KMS-11 (cell line): ENCODE results near the gene CA5B.
"Not testable (repeated sequence)": the region's sequence is repeated elsewhere in the genome, so short reads cannot be mapped to it uniquely, and the experiment has no call there.

Experiments
- H2AFZ ChIP-seq: fragments of 200-600 bp; sonication (generic); 2 replicates; pipeline ENCODE4 v1.6.1; 2016; ENCODE audit warnings: antibody characterized with exemption, mixed run types, low read depth
- H3K27ac ChIP-seq: fragments of 200-600 bp; sonication (generic); 2 replicates; pipeline ENCODE4 v1.6.1; 2016; ENCODE audit warnings: mild to moderate bottlenecking, mixed run types
- H3K27me3 ChIP-seq: fragments of 200-600 bp; sonication (generic); 2 replicates; pipeline ENCODE4 v1.6.1; 2017; ENCODE audit warnings: mild to moderate bottlenecking, low read depth, mixed run types, moderate library complexity; ENCODE audit not compliant: insufficient read depth
- H3K36me3 ChIP-seq: fragments of 200-600 bp; sonication (generic); 2 replicates; pipeline ENCODE4 v1.6.1; 2017; ENCODE audit warnings: mild to moderate bottlenecking, mixed run types; ENCODE audit not compliant: insufficient read depth
- H3K4me1 ChIP-seq: fragments of 200-600 bp; sonication (generic); 2 replicates; pipeline ENCODE4 v1.6.1; 2016; ENCODE audit warnings: mild to moderate bottlenecking, low read depth, mixed run types; ENCODE audit not compliant: poor library complexity, severe bottlenecking
- H3K4me2 ChIP-seq: fragments of 200-600 bp; sonication (generic); 2 replicates; pipeline ENCODE4 v1.7.0; 2016; ENCODE audit warnings: mild to moderate bottlenecking, mixed run types
- H3K4me3 ChIP-seq: fragments of 200-600 bp; sonication (generic); IDR thresholded peaks from 2 replicates; pipeline ENCODE4 v1.6.1; 2017; ENCODE audit warnings: low read depth, low read length, mixed read lengths; ENCODE audit not compliant: insufficient read depth
- H3K79me2 ChIP-seq: fragments of 200-600 bp; sonication (generic); 2 replicates; pipeline ENCODE4 v1.6.1; 2016; ENCODE audit warnings: low read depth, mixed run types; ENCODE audit not compliant: insufficient read depth
- H3K9ac ChIP-seq: fragments of 200-600 bp; sonication (generic); 2 replicates; pipeline ENCODE4 v1.6.1; 2016; ENCODE audit warnings: mild to moderate bottlenecking, mixed run types
- H4K20me1 ChIP-seq: fragments of 200-600 bp; sonication (generic); 2 replicates; pipeline ENCODE4 v1.6.1; 2016; ENCODE audit warnings: mild to moderate bottlenecking, mixed run types; ENCODE audit not compliant: insufficient read depth
- TF ChIP-seq, protein P1 (sequence below): fragments of 200-600 bp; sonication (generic); conservative IDR thresholded peaks from 2 replicates; pipeline ENCODE4 v1.6.1; 2017; ENCODE audit warnings: low read depth, mild to moderate bottlenecking, antibody characterized with exemption, low read length, moderate library complexity, mixed read lengths

CA5B gene

DNA sequence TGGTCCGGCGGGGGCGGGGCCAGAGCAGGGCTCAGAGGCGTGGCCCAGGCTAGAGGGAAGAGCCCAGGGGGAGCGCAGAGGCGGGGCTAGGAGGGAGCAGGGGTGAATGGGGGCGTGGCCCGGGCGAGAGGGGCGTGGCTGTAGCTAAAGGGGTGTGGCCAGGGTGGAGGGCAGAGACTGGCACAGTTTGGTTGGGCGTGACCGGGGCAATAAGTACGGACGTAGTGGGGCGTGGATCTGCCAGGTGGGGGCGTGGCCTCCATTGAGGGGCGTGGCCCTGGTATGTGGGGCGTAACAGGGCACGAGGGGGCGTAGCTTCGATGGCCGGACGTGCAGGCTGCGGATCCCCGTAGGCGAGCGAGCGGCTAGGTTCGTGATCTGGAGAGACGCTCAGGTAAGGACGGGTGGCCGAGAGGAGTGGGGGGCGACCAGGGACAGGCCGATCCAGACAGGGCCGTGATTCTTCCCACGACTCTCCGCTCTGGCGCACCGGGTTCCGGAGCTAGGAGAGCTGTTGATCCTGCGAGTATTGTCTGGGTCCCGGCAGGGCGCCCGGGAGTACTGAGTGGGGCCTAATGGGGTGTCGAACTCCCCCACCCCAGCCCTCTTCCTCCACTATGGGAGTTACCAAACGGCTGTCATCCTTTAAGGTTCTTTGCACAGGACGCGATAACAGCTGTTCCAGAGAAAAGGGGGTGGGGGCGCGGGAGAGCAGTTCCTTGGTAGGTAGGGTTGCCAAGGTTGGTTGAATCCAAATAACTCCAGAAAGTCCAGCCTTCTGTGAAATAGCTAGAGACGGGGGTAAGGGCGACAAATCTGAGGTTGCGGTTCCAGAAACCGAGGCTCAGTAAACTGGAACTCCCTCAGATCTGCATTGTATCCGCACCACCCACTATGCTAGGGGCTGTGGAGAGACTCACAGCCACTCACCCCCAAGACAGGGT lies at the start of gene CA5B:
Gene CA5B (plus strand): TSS at position 312 of the 944 bp plus-strand sequence. CDS start 11,754 bp downstream, outside the sequence.
- Histone ChIP-seq H3K4me2 (peak within 1 kb of the TSS; percentile 54), H3K9ac (no peak within 1 kb of the TSS), H3K4me1 (peaks cover 7% of the 10 kb centered on the region), H4K20me1 (no peaks in the 10 kb centered on the region), H3K4me3 (no peak within 1 kb of the TSS), H2AFZ (no peak within 1 kb of the TSS), H3K27me3 (no peaks in the 10 kb centered on the region), H3K27ac (no peak within 1 kb of the TSS), H3K79me2 (no peaks in the 10 kb centered on the region), H3K36me3 (no peaks in the 10 kb centered on the region)
- TF ChIP-seq, protein P1, sequence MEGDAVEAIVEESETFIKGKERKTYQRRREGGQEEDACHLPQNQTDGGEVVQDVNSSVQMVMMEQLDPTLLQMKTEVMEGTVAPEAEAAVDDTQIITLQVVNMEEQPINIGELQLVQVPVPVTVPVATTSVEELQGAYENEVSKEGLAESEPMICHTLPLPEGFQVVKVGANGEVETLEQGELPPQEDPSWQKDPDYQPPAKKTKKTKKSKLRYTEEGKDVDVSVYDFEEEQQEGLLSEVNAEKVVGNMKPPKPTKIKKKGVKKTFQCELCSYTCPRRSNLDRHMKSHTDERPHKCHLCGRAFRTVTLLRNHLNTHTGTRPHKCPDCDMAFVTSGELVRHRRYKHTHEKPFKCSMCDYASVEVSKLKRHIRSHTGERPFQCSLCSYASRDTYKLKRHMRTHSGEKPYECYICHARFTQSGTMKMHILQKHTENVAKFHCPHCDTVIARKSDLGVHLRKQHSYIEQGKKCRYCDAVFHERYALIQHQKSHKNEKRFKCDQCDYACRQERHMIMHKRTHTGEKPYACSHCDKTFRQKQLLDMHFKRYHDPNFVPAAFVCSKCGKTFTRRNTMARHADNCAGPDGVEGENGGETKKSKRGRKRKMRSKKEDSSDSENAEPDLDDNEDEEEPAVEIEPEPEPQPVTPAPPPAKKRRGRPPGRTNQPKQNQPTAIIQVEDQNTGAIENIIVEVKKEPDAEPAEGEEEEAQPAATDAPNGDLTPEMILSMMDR = no peak

GRCh38 chrX:15694941-15695451 lies 43.1 kb upstream of the CA5B start:
- no peaks in the 10 kb centered on the region for H3K27me3 ChIP-seq
- H3K36me3 ChIP-seq = no peaks in the 10 kb centered on the region
- H3K27ac ChIP-seq = no peak overlapping the region
- no peaks in the 10 kb centered on the region for H4K20me1 ChIP-seq
- no peak overlapping the region for H3K4me2 ChIP-seq
- TF ChIP-seq, protein P1 = no peak
- no peak overlapping the region for H3K9ac ChIP-seq
- H3K79me2 ChIP-seq = no peaks in the 10 kb centered on the region
- H2AFZ ChIP-seq = no peak overlapping the region
- H3K4me1 ChIP-seq = no peaks in the 10 kb centered on the region
- H3K4me3 ChIP-seq = no peak overlapping the region

DNA sequence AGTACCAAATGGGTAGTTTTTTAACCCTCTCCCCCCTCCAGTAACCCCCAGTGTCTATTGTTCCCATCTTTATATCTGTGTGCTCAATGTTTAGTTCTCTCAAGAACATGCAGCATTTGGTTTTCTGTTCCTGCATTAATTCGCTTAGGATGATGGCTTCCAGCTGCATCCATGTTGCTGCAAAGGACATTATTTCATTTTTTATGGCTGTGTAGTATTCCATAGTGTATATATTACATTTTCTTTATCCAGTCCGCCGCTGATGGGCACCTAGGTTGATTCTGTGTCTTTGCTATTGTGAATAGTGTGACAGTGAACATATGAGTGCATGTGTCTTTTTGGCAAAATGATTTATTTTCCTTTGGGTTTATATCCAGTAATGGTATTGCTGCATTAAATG lies 41.6 kb upstream of the CA5B start:
- no peaks in the 10 kb centered on the region for H3K27me3 ChIP-seq
- H3K9ac ChIP-seq = no peak overlapping the region
- H4K20me1 ChIP-seq = no peaks in the 10 kb centered on the region
- no peak overlapping the region for H3K4me3 ChIP-seq
- H3K79me2 ChIP-seq = no peaks in the 10 kb centered on the region
- H3K27ac ChIP-seq = no peak overlapping the region
- H3K4me2 ChIP-seq = no peak overlapping the region
- TF ChIP-seq, protein P1 = no peak
- no peaks in the 10 kb centered on the region for H3K36me3 ChIP-seq
- no peaks in the 10 kb centered on the region for H3K4me1 ChIP-seq
- no peak overlapping the region for H2AFZ ChIP-seq

DNA sequence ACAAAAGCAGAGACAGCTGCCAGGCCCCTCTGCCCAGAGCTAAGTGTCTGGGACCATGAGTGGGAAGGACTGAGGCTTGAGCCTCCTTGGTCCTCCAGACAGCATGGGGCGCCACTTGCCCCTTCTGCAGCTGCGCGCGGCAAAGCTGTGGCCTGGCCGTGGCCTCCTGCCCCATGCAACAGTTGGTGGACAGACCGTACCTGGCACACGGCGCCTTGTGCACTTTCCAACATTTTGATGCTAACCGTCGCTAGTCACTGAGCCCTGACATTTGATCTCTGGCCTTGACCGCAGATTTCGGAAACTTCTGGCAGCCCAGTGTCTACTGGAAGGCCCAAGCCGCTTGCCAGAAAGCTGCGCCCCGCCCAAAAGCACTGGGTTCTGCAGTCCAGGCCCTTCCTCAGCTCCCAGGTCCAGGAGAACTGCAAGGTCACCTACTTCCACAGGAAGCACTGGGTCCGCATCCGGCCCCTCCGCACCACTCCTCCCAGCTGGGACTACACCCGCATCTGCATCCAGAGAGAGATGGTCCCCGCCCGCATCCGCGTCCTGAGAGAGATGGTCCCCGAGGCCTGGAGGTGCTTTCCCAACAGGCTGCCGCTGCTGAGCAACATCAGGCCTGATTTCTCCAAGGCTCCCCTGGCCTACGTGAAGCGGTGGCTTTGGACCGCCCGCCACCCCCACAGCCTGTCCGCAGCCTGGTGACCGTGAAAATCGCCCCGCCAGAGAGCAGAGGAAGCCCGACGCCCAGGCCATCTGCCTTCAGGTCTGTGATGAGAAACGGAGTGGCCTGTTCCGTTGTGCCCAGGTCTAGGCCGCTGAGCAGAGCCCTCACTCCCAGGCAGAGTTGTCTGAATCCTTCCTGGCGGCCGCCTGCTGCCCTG lies 35.3 kb upstream of the CA5B start:
- no peaks in the 10 kb centered on the region for H3K79me2 ChIP-seq
- no peaks in the 10 kb centered on the region for H3K4me1 ChIP-seq
- no peak overlapping the region for H3K9ac ChIP-seq
- H3K27ac ChIP-seq = no peak overlapping the region
- no peaks in the 10 kb centered on the region for H4K20me1 ChIP-seq
- H3K4me2 ChIP-seq = no peak overlapping the region
- no peaks in the 10 kb centered on the region for H3K36me3 ChIP-seq
- no peak overlapping the region for H3K4me3 ChIP-seq
- no peak overlapping the region for H2AFZ ChIP-seq
- no peaks in the 10 kb centered on the region for H3K27me3 ChIP-seq
- TF ChIP-seq, protein P1 = no peak

GRCh38 chrX:15703809-15704208 lies 34.3 kb upstream of the CA5B start:
- not testable (repeated sequence) for H3K4me2 ChIP-seq, H3K27me3 ChIP-seq, H3K79me2 ChIP-seq, H3K27ac ChIP-seq, H4K20me1 ChIP-seq, H3K4me1 ChIP-seq, H3K4me3 ChIP-seq, H3K36me3 ChIP-seq, H3K9ac ChIP-seq, H2AFZ ChIP-seq

DNA sequence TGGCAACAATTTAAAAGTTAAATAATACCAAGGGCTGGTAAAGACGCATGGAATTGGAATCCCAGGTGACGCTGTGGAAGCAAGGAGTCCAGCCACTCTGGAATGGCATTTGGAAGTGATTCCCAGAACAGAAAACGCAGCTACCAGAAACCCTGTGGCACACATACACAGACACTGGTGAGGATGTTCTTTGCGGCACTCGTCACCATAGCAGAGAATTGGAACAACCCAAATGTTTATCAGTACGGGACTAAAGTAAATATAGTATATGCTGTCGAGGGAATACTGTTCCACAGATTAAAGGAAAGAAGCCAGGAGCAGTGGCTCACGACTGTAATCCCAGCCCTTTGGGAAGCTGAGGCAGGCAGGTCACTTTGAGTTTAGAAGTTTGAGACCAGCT lies 33.8 kb upstream of the CA5B start:
- not testable (repeated sequence) for H3K79me2 ChIP-seq, H3K4me2 ChIP-seq, H4K20me1 ChIP-seq, H3K9ac ChIP-seq, H3K27ac ChIP-seq, H3K36me3 ChIP-seq, H3K4me3 ChIP-seq, H2AFZ ChIP-seq, H3K27me3 ChIP-seq, H3K4me1 ChIP-seq
